C1 segment of cervical spinal cord (tissue), 14 donors: ENCODE measurements around the gene SLC66A1.

Experiments used
- DNase-seq, 14 donors: peaks; one replicate each; lab custom pipeline; 2025; lab: John Stamatoyannopoulos, UW

The SLC66A1 gene

DNA sequence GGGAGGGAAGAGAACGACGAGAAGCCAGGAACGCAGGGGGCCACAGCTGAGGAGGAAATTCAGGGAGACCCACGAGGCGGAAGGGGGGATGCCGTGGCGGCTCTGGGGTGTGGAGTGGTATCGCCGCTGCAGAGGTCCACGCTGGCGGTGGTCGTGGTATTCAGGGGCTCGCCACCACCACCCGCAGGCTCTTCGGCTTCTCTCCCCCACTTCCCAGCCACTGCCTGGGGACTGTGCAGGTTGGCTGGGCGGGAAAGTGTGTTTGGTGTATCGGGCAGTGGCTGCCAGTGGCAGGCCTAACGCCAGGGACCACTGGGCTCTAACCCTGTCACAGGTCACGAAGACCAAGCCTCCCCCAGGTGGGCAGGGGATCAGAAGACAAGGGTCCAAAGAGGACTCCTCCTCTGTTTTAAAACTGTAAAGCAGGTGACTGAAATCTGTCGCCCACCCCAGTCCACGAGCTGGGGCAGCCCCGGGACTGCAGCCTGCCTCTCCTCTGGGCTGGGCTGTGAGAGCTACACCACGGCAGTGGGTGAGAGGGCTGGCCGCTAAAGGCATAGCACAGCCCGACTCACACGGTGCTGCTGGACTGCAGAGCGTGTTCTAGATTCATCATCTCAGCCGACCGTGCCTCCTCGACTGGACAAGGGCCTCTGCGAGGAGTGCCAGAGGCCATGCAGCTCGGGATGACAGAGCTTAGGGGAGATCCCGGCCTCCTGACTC is 30.9 kb downstream of the SLC66A1 start:
- no peak for DNase-seq

DNA sequence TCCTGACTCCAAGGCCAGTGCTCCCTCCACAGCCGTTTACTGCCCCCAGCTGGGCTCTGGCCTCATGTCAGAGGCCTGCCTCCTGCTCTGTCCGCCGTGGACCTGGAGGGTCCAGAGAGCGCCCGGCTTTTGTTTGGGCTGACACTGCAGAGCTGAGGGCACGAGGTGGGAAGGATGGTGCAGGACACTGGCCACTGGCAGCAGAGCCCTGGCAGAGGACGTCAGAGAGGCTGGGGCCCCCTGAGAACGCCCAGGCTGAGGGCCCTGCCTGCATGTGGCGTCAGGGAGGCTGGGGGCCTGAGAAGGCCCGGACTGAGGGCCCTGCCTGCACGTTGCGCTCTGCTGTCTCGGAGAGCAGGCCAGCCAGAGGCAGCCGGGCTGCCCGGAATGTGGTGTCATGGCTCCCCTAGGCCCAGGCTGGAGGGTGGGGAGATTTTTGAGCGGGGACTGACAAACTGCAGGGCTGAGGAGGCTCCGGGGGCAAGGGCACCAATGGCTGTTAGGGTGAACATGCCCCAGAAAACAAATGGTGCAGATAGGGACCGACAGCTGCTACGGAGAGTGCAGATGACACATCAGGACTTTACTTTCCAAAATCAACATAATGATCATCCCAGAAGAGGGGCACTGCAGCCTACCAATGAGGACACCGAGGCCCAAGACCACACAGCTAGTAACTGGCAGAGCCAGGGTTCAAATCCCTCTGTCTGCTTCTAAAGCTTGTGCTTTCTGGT is 31.7 kb downstream of the SLC66A1 start:
- DNase-seq = no peak

DNA sequence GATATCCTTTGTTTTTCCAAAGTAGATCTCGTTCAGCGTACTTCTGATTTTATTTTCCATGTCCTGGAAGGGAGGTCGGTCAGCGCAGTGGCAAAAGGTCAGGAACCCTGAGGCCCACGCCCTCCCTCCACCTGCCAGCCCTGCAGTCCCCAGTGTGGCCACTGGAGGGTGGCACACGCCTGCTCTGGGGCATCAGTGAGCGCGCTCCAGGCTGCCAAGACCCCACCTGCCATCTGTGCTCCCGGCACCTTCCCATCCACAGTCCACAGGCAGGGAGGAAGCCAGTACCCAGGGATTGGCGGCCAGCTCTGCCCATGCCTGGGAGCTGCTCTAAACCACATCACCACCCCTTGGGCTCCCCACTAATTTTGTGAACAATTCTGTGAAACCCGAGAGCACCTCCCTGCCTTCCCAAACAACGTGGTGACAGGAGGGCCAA is 32.3 kb downstream of the SLC66A1 start:
- peak in 10 of 14 donors; percentile 8 to 89 (median 34) for DNase-seq

DNA sequence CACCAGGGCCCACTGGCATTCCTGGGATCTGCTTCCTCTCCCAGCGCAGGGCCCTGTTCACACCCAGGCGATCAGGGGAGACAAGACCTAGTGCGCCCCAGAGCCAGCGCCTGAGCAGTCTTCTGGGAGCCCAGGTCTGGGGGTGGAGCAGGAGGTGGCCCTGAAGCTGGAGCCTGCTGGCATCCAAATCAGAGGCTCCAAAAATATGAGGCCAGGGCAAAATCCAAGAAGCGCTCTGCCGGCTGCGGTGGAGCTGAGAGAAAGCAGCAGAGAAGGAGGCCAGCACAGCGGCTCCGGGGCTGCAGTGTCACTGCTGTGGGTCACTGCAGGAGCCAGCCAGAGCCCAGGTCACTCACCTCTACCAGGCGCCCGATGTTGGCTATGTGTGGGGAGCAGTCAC is 32.7 kb downstream of the SLC66A1 start:
- peak in 1 of 14 donors; percentile 47 for DNase-seq

DNA sequence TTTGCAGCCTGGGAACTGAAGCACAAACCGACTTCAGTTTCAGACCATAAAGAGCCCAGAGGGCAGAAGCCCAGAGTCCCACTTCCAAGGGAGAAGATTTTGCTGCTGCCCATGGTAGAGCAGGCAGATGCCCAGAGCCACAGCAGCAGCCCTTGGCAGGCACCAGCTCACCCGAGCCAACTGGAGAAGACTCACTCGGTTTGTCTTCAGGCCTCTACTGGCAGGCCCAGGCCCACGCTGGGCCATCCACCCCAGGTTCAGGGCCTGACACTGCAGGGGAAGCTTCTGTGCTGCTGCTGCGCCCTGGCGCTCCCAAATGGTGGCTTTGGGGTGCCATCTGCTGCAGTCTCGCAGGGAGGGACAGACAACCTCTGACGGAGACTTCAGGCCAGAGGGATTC is 33.3 kb downstream of the SLC66A1 start:
- peak in 8 of 14 donors; percentile 11 to 50 (median 31) for DNase-seq

DNA sequence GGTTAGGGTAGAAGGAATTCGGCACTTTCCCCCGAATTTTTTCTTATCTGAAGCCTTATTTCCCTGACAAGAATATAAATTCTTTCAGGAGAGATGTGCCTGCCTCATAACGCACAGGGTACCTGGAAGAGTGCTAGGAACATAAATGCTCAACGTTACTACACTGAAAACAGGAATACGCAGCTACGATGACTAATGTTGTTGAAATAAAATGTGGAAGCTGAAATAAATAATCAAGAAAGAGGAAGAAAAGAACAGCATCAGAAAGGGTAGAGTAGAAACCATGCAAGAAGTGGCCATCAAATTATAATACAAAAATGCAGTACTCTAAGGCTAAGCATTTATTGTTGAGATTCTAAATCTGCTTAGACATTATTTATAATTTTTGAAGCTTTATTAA is 33.9 kb downstream of the SLC66A1 start:
- DNase-seq = no peak

DNA sequence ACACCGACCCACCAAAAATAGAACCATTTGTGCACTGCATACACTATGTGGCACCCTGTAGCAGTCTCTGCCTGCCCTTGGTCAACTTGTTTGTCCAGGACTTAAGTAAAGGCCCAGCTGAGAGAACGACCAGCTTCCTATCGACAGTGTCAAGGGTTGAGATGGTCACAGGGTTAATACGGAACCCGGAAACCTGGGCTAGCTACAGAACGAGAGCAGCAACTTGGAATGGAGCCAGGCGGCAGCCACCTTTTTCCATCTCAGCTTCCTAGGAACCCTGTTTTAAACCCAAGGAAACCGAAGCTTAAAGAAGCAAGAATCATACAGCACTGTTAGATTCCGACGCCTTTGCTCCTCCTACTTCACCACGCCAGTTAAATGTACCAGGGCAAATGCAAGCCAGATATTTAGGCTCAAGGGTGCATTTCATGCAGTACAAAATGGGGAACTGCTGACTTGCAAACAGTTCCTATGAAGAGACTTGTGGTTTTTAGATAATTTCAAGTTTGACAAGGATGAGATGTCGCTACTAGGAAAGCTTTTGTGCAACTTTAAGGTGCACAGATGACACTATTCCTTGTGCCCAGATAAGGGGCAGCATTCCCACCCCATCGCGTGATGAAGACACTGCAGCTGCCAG is 35.5 kb downstream of the SLC66A1 start:
- DNase-seq = no peak

DNA sequence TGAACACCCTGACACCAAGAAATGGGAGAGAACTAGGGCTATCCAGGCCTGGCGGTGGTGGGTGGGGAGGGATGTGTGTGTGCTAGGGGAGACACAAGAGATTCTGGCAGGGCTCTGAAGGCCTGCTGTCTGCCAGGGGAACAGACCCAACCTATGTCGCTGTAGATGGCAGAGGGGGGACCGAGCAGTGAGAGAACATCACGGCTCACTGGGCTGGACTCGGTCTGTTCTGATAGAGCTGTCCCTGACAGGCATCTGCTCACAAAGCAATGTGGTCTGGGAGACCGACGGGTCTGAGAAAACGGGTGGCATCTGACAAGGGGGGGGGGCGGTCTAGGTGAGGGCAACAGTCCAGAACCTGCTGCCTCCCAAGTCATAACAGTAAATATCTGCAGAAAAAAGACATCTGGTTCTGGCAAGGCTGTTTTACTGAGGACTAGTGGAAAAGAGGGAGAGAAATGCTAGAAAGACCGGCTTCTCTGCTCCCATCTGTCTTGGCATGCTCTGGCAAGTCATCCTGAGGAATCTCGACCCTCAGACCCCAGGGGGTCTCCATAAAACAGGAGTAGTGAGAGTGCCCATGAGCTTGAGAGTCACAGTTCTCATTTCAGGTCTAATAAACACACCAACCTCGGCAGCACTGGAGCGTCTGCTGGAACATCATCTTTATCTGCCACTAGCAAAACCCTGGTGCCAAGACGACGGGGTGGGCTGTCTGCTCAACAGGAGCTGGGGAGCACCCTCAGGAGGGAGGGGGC is 36.5 kb downstream of the SLC66A1 start:
- peak in 1 of 14 donors; percentile 58 for DNase-seq

DNA sequence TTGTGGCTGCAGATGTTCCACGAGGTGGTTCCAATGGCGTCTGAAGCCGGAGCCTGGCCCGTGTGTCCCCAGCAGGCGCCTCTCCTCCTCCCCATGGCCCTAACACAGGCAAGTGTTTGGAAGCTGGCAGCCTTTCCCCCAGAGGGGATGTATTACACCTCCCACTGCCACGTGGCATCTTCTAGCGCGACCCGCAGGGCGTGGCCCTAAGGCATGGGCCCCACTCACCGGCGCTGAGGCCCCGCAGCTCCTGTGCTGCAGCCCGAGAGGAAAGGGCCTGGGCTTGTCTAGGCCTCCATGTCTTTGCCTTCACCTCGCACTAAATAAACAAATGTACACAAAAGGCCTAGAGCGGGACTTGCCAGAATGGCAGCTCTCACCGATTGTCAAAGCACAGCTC is 37.9 kb downstream of the SLC66A1 start:
- DNase-seq = no peak

DNA sequence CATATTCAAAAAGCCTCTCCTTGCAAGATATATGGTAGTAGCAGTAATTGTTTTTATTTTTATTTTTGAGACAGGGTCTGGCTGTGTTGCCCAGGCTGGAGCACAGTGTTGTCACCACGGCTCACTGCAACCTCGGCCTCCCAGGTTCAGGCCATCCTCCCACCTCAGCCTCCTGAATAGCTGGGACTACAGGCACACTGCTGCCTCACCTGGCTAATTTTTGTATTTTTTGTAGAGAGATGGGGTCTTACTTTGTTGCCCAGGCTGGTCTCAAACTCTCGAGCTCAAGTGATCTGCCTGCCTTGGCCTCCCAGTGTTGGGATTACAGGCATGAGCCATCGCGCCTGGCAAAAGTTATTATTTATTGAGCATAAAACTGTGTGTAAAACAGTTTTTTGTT is 38.4 kb downstream of the SLC66A1 start:
- no peak for DNase-seq

DNA sequence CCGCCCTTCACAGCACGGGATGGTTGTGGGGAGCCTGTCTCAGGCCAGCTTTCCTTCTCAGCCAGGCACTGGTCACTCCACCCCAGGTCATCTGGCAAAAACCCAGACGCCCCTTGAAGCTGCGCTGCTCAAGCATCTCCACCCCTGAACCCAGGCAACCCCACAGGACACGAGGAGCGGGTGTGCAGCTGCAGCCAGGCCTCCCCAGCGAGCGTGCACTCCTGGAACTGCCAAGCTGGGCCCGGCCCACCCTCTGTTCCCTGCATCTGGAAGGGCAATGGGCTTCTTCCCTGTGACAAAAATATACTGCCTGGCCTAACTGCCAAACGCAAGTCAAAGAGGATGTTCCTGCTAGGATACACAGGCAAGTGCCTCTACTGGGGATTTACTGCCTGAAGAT is 39.7 kb downstream of the SLC66A1 start:
- DNase-seq = no peak

DNA sequence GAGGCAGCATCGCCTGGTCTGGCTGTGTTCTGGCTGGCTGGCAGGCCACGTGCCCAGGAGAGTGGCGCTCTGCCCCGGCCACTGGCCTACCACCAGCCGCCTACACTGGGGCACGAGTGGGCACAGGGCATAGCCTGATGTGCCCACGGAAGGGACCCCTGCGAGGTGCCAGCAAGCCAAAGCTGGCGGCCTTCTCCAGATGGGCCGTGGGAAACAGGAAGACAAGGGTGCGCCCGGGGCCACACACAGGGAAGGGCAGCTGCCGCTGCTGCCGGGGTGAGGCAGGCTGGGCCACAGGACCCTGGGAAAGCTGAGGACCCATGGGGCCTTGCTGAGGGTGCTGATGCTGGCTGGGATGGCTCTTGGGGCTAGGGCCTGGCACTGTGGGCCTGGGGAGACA is 40.7 kb downstream of the SLC66A1 start:
- no peak for DNase-seq

DNA sequence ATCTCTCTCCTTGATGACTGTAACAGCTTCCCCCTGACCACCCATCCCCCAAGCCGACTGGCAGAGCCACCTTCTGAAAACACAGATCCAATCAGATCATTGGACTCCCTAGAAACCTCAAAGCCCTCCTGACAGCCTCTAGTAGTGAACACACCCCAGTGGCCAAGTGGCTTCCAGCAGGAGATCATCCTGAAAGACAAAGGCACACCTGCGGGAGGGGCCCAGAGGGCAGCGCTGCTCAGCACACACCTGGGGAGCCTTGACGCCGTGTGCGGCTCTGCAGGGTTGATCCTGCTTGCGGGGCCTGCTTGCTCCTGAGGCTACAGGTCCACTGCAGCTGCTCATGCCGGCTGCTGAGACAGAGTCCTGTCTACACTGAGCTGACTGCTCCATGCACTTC is 41.5 kb downstream of the SLC66A1 start:
- DNase-seq = no peak

DNA sequence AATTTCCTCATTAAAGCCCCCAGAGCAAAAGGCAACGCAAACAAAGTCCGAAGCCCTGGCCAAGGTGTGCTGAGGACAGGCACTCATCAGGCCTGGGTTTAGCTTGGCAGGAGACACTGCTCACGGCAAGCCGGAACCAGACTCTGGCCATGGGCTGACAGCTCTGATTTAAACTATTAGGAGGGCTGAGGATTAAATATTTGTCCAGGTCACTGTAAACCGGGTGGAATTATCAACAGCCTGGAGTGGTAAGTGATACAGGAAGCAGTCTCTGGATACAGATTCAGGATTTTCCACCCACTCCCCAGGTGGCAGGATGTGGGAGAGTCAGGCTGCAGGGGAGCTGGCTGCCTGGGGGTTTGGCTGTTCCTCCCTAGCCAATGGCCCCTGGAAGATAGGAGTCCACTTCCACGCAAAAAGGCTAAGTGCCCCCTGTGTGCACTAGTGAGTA is 42.4 kb downstream of the SLC66A1 start:
- no peak for DNase-seq

DNA sequence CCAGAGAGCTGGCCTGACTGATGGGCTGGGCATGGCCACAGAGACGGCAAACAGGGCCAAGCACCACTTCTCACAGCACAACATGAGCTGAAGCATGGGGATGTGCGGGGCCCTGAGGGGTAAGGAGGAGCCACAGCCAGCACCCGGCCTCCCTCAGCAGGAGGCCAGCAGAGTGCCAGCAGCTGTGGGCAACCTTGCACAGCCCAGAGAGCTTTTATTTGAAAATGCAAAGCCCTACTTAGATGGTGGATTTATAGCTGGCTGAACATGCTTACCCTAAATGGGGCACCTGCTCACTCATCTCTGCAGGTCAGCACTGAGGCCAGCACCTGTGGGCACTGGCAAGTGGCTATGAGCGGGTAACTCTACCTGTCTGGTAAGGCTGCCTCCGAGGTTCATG is 44.1 kb downstream of the SLC66A1 start:
- DNase-seq = no peak

DNA sequence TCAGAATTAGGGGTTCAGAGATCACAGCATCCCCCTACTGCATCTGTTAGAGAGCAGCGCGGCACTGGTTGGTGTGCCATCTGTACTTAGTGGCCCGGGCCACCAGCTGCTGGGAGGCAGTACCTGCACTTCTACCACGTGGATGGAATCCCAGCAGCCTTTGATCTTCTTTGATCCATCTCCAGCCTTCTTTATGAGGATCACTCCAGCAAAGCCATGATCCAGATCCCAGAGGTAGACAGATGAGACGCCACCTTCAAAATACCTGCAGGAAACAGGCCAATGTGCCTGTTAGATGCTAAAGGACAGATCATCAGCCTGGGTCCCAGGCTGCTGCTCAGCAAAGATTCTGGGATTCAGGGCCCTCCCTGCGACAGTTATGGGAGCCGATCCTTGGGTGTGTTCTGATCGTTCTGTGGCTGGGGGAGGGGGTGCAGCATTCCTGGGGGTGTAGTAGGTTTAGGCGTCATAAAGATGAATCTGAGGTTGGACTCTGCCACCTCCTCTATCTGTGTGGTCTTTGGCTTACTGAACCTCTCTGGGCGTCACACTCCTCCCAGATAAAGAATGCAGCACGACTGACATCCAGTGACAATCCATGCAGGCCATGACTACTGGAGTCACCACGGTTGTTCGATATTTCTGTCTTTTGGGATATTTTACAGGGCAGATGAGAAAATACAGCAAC is 45.3 kb downstream of the SLC66A1 start:
- DNase-seq = no peak

DNA sequence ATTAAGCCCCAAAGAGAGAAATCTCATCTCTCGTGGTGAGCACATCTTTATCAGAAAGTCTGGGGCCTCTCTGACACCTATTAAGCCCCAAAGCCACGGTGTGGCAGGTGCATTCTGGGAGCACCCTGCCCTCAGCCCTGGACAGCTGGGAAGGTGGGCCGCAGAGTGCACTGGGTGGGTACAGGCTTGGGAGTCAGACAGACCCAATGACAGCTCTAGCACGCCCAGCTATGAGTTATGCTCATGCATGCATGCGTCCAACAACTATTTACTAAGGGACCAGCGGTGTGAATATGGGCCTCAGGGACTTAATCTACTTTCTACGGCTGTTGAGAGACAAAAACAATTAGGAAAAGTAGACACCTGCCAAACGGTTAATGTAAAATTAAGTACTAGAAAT is 46.6 kb downstream of the SLC66A1 start:
- DNase-seq = no peak

DNA sequence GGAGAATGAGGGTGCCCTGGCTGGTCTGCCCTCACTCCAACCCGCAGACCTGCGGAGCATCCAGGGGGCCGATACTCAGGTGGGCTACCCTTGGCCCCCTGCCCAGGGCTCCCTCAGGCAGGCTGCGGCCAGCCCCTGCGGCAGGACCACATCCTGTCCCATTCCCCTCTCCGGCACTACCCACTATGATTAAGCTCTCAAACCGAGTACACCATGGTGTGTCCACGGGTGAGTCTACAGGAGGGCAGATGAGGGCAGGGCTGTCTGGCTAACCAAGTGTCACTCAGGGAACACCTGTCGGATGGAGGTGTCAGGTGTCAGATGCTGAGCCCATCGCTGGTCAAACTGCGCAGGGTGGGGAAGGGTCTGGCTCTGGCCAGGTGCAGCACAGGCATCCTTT is 47.2 kb downstream of the SLC66A1 start:
- DNase-seq = no peak

DNA sequence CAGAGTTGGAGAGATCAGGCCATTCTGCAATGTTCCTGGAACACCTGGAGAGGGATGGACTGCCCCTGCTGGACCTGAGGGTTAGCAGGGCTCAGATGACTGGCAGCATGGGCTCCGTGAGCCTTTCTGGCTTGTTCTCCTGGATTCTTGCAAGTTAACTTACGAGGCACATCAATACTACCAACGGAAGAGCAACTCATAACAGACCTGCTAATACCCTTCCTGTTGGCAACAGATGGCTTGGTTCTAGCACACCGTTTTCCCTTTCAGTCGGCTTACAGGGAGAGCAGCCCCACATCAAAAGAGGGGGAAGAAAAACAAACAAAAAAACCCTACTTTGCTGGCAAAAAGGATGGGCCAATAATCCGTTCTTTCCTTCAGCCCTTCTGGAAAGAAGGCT is 47.9 kb downstream of the SLC66A1 start:
- peak in 1 of 14 donors; percentile 65 for DNase-seq

DNA sequence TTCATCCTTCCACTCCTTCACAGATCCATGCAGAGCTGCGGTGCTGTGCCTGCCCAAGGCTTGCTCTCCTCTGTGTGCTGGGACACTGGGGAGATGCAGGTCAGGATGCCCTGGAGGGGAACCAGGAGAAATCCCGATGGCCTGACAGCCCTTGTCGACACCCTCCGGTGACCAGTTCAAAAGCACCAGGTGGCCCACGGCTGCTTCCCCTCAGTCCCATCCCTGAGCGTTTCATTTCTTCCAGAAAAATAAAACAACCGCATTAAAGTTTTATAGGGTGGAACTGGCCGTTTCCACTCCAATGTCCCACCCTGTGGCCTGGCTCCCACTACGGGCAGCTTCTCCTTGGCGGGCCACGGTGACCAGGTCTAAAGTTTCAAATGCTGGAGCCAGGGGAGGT is 48.3 kb downstream of the SLC66A1 start:
- DNase-seq = peak in 1 of 14 donors; percentile 53
